B cell (primary cell): ENCODE data around the gene NAV2.

Experiments
- CTCF ChIP-seq: fragments of 200-600 bp; IDR thresholded peaks from one replicate; pipeline ENCODE4 v1.8.0; 2022; ENCODE audit warnings: antibody characterized with exemption, mild to moderate bottlenecking
- EZH2 ChIP-seq: IDR thresholded peaks from 2 replicates; pipeline ENCODE4 v1.6.1; 2012; ENCODE audit warnings: borderline replicate concordance, low read depth, mild to moderate bottlenecking, moderate library complexity, low read length; ENCODE audit not compliant: insufficient read depth, poor library complexity, severe bottlenecking

GRCh38 chr11:19853920-19854319 is 141.3 kb downstream of the NAV2 start:
- no peak for TF ChIP-seq CTCF
- no peak for TF ChIP-seq EZH2
